CD4-positive, alpha-beta T cell (primary cell): ENCODE results near the gene MS4A3. TPM values are rescaled to one million over a fixed set of nuclear protein-coding genes. Genes with fewer than 3 reads are reported as not detected.
"Not testable (repeated sequence)": the region's sequence is repeated elsewhere in the genome, so short reads cannot be mapped to it uniquely, and the experiment has no call there.

Experiments used
- ATAC-seq: fragments of 200-7000 bp; cut with Tn5 transposase; one replicate; pipeline ENCODE4 v1.10.0; 2022; ENCODE audit warnings: mild to moderate bottlenecking; ENCODE audit not compliant: poor library complexity
- CTCF ChIA-PET: fragments of 350-600 bp; sonication (Branson Sonifier 250); formaldehyde crosslinking; loops from one replicate; lab custom pipeline; 2021; ENCODE audit warnings: antibody characterized with exemption, inconsistent platforms; lab: Charles Lee
- POLR2A ChIA-PET: fragments of 350-600 bp; sonication (Branson Sonifier 250); formaldehyde crosslinking; loops from one replicate; lab custom pipeline; 2021; ENCODE audit warnings: antibody characterized with exemption, inconsistent platforms; lab: Charles Lee
- DNase-seq, 14 experiments: peaks; one replicate each; pipeline ENCODE4 v3.0.0-alpha.2; 2013 to 2020; ENCODE audit warnings: mixed read lengths in 2 of 14
- H3K27ac ChIP-seq, 2 donors: one replicate each; pipeline versions ENCODE4 v1.5.1 to v1.7.0; 2013; ENCODE audit warnings: low read length in 2 of 2, low read depth in 1 of 2, mild to moderate bottlenecking in 1 of 2
- H3K27me3 ChIP-seq, 2 experiments: 1 replicate in 1 of 2; 2 replicates in 1 of 2; pipeline versions ENCODE4 v1.6.1 to v1.7.0; 2013; ENCODE audit warnings: low read length in 2 of 2, control low read depth in 1 of 2, mild to moderate bottlenecking in 1 of 2, moderate library complexity in 1 of 2; ENCODE audit not compliant: insufficient read depth in 2 of 2, control insufficient read depth in 1 of 2
- H3K36me3 ChIP-seq: one replicate; pipeline ENCODE4 v1.6.1; 2013; ENCODE audit warnings: low read length, control low read depth; ENCODE audit not compliant: insufficient read depth
- H3K4me1 ChIP-seq: one replicate; pipeline ENCODE4 v1.6.1; 2013; ENCODE audit warnings: low read length, control low read depth; ENCODE audit not compliant: insufficient read depth
- H3K4me3 ChIP-seq: one replicate; pipeline ENCODE4 v1.5.1; 2013; ENCODE audit warnings: mild to moderate bottlenecking, low read length, moderate library complexity
- H3K9me3 ChIP-seq, 2 experiments: 1 replicate in 1 of 2; 2 replicates in 1 of 2; pipeline versions ENCODE4 v1.6.1 to v1.7.0; 2013; ENCODE audit warnings: low read length in 2 of 2, mild to moderate bottlenecking in 2 of 2, control low read depth in 1 of 2, moderate library complexity in 1 of 2; ENCODE audit not compliant: control insufficient read depth in 1 of 2, insufficient read depth in 1 of 2
- H3K27ac Mint-ChIP-seq: one replicate; pipeline ENCODE4 v1.8.0; 2020; ENCODE audit warnings: mixed read lengths
- H3K27me3 Mint-ChIP-seq: one replicate; pipeline ENCODE4 v1.8.0; 2021; ENCODE audit warnings: mixed read lengths
- H3K36me3 Mint-ChIP-seq: one replicate; pipeline ENCODE4 v1.8.0; 2021; ENCODE audit warnings: low read depth, mixed read lengths
- H3K4me1 Mint-ChIP-seq: one replicate; pipeline ENCODE4 v1.8.0; 2021; ENCODE audit warnings: low read depth, mixed read lengths
- H3K4me3 Mint-ChIP-seq: one replicate; pipeline ENCODE4 v1.8.0; 2020; ENCODE audit warnings: mild to moderate bottlenecking, mixed read lengths
- H3K9me3 Mint-ChIP-seq: one replicate; pipeline ENCODE4 v1.8.0; 2020; ENCODE audit warnings: mixed read lengths
- CTCF ChIP-seq: fragments of 200-600 bp; IDR thresholded peaks from one replicate; pipeline ENCODE4 v1.8.0; 2022; ENCODE audit warnings: antibody characterized with exemption, mild to moderate bottlenecking
- intact Hi-C, 2 experiments: fragments of 100-400 bp; cut with DNase I in 1 of 2; cut with micrococcal nuclease in 1 of 2; formaldehyde crosslinking; loops; one replicate each; pipeline versions ENCODE4 v1.15.1 to v1.9.0; 2023 to 2025; cut with DNase I, micrococcal nuclease
- total RNA-seq, 174 experiments: library from RNA in 2 of 174; stranded (reverse) in 2 of 174; gene quantifications; one replicate each; pipeline ENCODE4 v1.2.3 and lab custom pipeline; 2021 to 2026

The MS4A3 gene
- total RNA-seq, 2 experiments from 2014 or later = not detected

- CTCF ChIA-PET = no interaction called here
- H3K27me3 ChIP-seq = no peaks in the 10 kb centered on the region
- Mint-ChIP-seq H3K4me1 (no peaks in the 10 kb centered on the region), H3K27ac (no peak overlapping the region), H3K27me3 (no peaks in the 10 kb centered on the region), H3K9me3 (no peaks in the 10 kb centered on the region), H3K36me3 (no peaks in the 10 kb centered on the region), H3K4me3 (no peak overlapping the region)
- ATAC-seq (no peak), DNase-seq (no peak)
- no peak for TF ChIP-seq CTCF
- H3K9me3 ChIP-seq = no peaks in the 10 kb centered on the region
- H3K4me1 ChIP-seq = no peaks in the 10 kb centered on the region
- no peak overlapping the region for H3K27ac ChIP-seq
- H3K36me3 ChIP-seq = no peaks in the 10 kb centered on the region
- POLR2A ChIA-PET = no interaction called here
- no peak overlapping the region for H3K4me3 ChIP-seq
- intact Hi-C loops = no loop called here
These were observed 27.3 kb upstream of the MS4A3 start for GRCh38 chr11:60029015-60029632.

GRCh38 chr11:60040109-60040508 lies 16.4 kb upstream of the MS4A3 start, which contains the start of gene OOSP2:
Gene OOSP2 (plus strand): TSS chr11:60040409. CDS start chr11:60040460, 51 bp downstream.
- Histone ChIP-seq H3K27me3 (peaks cover 0 to under 1% of the 10 kb centered on the region in 2 experiments), H3K4me3 (no peak within 1 kb of the TSS), H3K27ac (no peak within 1 kb of the TSS), H3K36me3 (no peaks in the 10 kb centered on the region), H3K9me3 (no peaks in the 10 kb centered on the region), H3K4me1 (no peaks in the 10 kb centered on the region)
- H3K4me1 Mint-ChIP-seq = no peaks in the 10 kb centered on the region
- CTCF ChIA-PET = interaction anchor here (1.7 kb wide), 1 partner anchor 10 kb away, joined by 3 read pairs; no protein-coding TSS in a partner anchor
- no peak within 1 kb of the TSS for H3K27ac Mint-ChIP-seq
- no peaks in the 10 kb centered on the region for H3K36me3 Mint-ChIP-seq
- POLR2A ChIA-PET = no interaction called here
- intact Hi-C loops = no loop called here
- H3K27me3 Mint-ChIP-seq = no peaks in the 10 kb centered on the region
- no peaks in the 10 kb centered on the region for H3K9me3 Mint-ChIP-seq
- no peak within 1 kb of the TSS for H3K4me3 Mint-ChIP-seq
- DNase-seq (no peak), ATAC-seq (no peak)
- TF ChIP-seq CTCF = no peak

- H3K9me3 ChIP-seq, CTCF ChIA-PET, H3K9me3 Mint-ChIP-seq, H3K36me3 ChIP-seq, intact Hi-C loops, H3K27me3 Mint-ChIP-seq, H3K4me3 ChIP-seq, H3K27me3 ChIP-seq, POLR2A ChIA-PET, H3K27ac ChIP-seq, ATAC-seq, H3K27ac Mint-ChIP-seq, H3K36me3 Mint-ChIP-seq, H3K4me1 ChIP-seq, DNase-seq, H3K4me3 Mint-ChIP-seq, H3K4me1 Mint-ChIP-seq: not testable (repeated sequence)
These were observed 6.0 kb upstream of the MS4A3 start for GRCh38 chr11:60050422-60050821.

GRCh38 chr11:60050839-60051238 lies 5.6 kb upstream of the MS4A3 start:
- H3K4me3 Mint-ChIP-seq, DNase-seq, CTCF ChIA-PET, H3K27me3 ChIP-seq, intact Hi-C loops, H3K27ac Mint-ChIP-seq, H3K27ac ChIP-seq, H3K36me3 ChIP-seq, H3K4me1 ChIP-seq, H3K4me1 Mint-ChIP-seq, ATAC-seq, POLR2A ChIA-PET, H3K9me3 Mint-ChIP-seq, H3K9me3 ChIP-seq, H3K4me3 ChIP-seq, H3K27me3 Mint-ChIP-seq, H3K36me3 Mint-ChIP-seq: not testable (repeated sequence)
